Cardiac fibroblast (primary cell): ENCODE results near the gene CFAP73.
A peak's percentile ranks its signal among the peaks of the same experiment; 100 is the strongest.

Experiments
- DNase-seq, 2 donors: peaks; one replicate each; pipeline versions ENCODE4 v3.0.0 to v3.0.0-alpha.2; 2010; ENCODE audit warnings: low read depth in 2 of 2
- H3K4me3 ChIP-seq, 2 donors: replicated peaks in 1 of 2; 1 replicate in 1 of 2; 2 replicates in 1 of 2; pipeline ENCODE4 v1.5.1; 2011; ENCODE audit warnings: low read depth in 2 of 2, low read length in 2 of 2, mild to moderate bottlenecking in 2 of 2, moderate library complexity in 1 of 2
- CTCF ChIP-seq: IDR thresholded peaks from one replicate; pipeline ENCODE4 v1.5.1; 2011; ENCODE audit warnings: low read depth, mild to moderate bottlenecking, low read length, inconsistent platforms

The CFAP73 gene

GRCh38 chr12:113172185-113172584, 22.7 kb downstream of the CFAP73 start:
- no peak overlapping the region for H3K4me3 ChIP-seq
- TF ChIP-seq CTCF = no peak

GRCh38 chr12:113173081-113173698, 23.7 kb downstream of the CFAP73 start:
- DNase-seq = no peak
- no peak for TF ChIP-seq CTCF
- no peak overlapping the region for H3K4me3 ChIP-seq

More at GRCh38 chr12:113172185-113172584, 22.7 kb downstream of the CFAP73 start:
- DNase-seq = no peak

- TF ChIP-seq CTCF = peak; percentile 99
- peak; percentile 75 to 76 for DNase-seq
- no peak overlapping the region for H3K4me3 ChIP-seq
These were observed 25.2 kb downstream of the CFAP73 start for GRCh38 chr12:113174461-113175384.

- no peak for TF ChIP-seq CTCF
- no peak for DNase-seq
- no peak overlapping the region for H3K4me3 ChIP-seq
These were observed 29.5 kb downstream of the CFAP73 start for GRCh38 chr12:113179023-113179422.

GRCh38 chr12:113180333-113180732, 30.8 kb downstream of the CFAP73 start:
- TF ChIP-seq CTCF = no peak
- no peak overlapping the region for H3K4me3 ChIP-seq
- no peak for DNase-seq

- no peak for DNase-seq
- no peak for TF ChIP-seq CTCF
- no peak overlapping the region for H3K4me3 ChIP-seq
These were observed 32.5 kb downstream of the CFAP73 start for GRCh38 chr12:113181975-113182374.
